ENCODE results near the gene LYSMD1.

LYSMD1 gene

GRCh38 chr1:151146412-151147131, 19.1 kb downstream of the LYSMD1 start, which contains the start of gene SEMA6C:
TSS of gene SEMA6C (minus strand) at chr1:151146631. CDS start at chr1:151142621, 4,010 bp downstream.
- H4K20me1 ChIP-seq (ENCODE audit: insufficient read depth, low read length): no peaks in the 10 kb centered on the region
- no peaks in the 10 kb centered on the region for H3K27me3 ChIP-seq (ENCODE audit: insufficient read depth, low read length, poor library complexity)
- no peaks in the 10 kb centered on the region; the same call in 1 of the 2 replicates for H3K79me2 ChIP-seq (ENCODE audit: insufficient read depth, low read length)
- no peaks in the 10 kb centered on the region for H3K36me3 ChIP-seq (ENCODE audit: insufficient read depth, low read length)
- peaks cover 20% of the 10 kb centered on the region for H3K4me1 ChIP-seq (ENCODE audit: insufficient read depth, low read length)
- peak; percentile 99 for ATAC-seq (ENCODE audit: insufficient read depth, low read depth)
- H3K27ac ChIP-seq (ENCODE audit: low read length): peak within 1 kb of the TSS; percentile 78
- H3K4me3 ChIP-seq (ENCODE audit: low read depth in 1 of 2, low read length in 2 of 2): peak within 1 kb of the TSS; percentile 52 to 86
- peak within 1 kb of the TSS; percentile 77 for H2AFZ ChIP-seq (ENCODE audit: low read depth, low read length)
- TF ChIP-seq CTCF (IDR thresholded peaks at IDR 0.05; ENCODE audit: borderline replicate concordance, extremely low read depth, low read length, poor library complexity, severe bottlenecking) (no peak), EZH2 (IDR thresholded peaks at IDR 0.05; ENCODE audit: borderline replicate concordance, low read depth, low read length, severe bottlenecking) (no peak)
- H3K9me3 ChIP-seq (ENCODE audit: insufficient read depth, low read length, severe bottlenecking): no peaks in the 10 kb centered on the region
- DNase-seq: peak; percentile 91
- H3K9ac ChIP-seq (ENCODE audit: low read depth, low read length): peak within 1 kb of the TSS; percentile 57
- H3K4me2 ChIP-seq (ENCODE audit: insufficient read depth, low read length): peak within 1 kb of the TSS; percentile 87

GRCh38 chr1:151146072-151146411, 19.7 kb downstream of the LYSMD1 start:
- no peaks in the 10 kb centered on the region; the same call in 1 of the 2 replicates for H3K79me2 ChIP-seq (ENCODE audit: insufficient read depth, low read length)
- H3K4me3 ChIP-seq (ENCODE audit: low read depth in 1 of 2, low read length in 2 of 2): peak overlapping the region; percentile 52 to 86
- peaks cover 20% of the 10 kb centered on the region for H3K4me1 ChIP-seq (ENCODE audit: insufficient read depth, low read length)
- no peak for ATAC-seq (ENCODE audit: insufficient read depth, low read depth)
- peak overlapping the region; percentile 57 for H3K9ac ChIP-seq (ENCODE audit: low read depth, low read length)
- H3K9me3 ChIP-seq (ENCODE audit: insufficient read depth, low read length, severe bottlenecking): no peaks in the 10 kb centered on the region
- peak overlapping the region; percentile 87 for H3K4me2 ChIP-seq (ENCODE audit: insufficient read depth, low read length)
- H3K27ac ChIP-seq (ENCODE audit: low read length): peak overlapping the region; percentile 49; the same call in 1 of the 2 replicates
- H2AFZ ChIP-seq (ENCODE audit: low read depth, low read length): peak overlapping the region; percentile 77
- no peaks in the 10 kb centered on the region for H3K27me3 ChIP-seq (ENCODE audit: insufficient read depth, low read length, poor library complexity)
- no peaks in the 10 kb centered on the region for H3K36me3 ChIP-seq (ENCODE audit: insufficient read depth, low read length)
- no peaks in the 10 kb centered on the region for H4K20me1 ChIP-seq (ENCODE audit: insufficient read depth, low read length)
- DNase-seq: no peak
- no peak for TF ChIP-seq CTCF (IDR thresholded peaks at IDR 0.05; ENCODE audit: borderline replicate concordance, extremely low read depth, low read length, poor library complexity, severe bottlenecking)
- no peak for TF ChIP-seq EZH2 (IDR thresholded peaks at IDR 0.05; ENCODE audit: borderline replicate concordance, low read depth, low read length, severe bottlenecking)

GRCh38 chr1:151145304-151146071, 20.2 kb downstream of the LYSMD1 start:
- H3K79me2 ChIP-seq (ENCODE audit: insufficient read depth, low read length): no peaks in the 10 kb centered on the region; the same call in 1 of the 2 replicates
- no peaks in the 10 kb centered on the region for H3K27me3 ChIP-seq (ENCODE audit: insufficient read depth, low read length, poor library complexity)
- H3K4me3 ChIP-seq (ENCODE audit: low read depth in 1 of 2, low read length in 2 of 2): peak overlapping the region; percentile 52 to 86; a peak in 2 of 4 replicates
- DNase-seq: no peak
- H3K27ac ChIP-seq (ENCODE audit: low read length): no peak overlapping the region
- H4K20me1 ChIP-seq (ENCODE audit: insufficient read depth, low read length): no peaks in the 10 kb centered on the region
- peaks cover 20% of the 10 kb centered on the region for H3K4me1 ChIP-seq (ENCODE audit: insufficient read depth, low read length)
- H3K9ac ChIP-seq (ENCODE audit: low read depth, low read length): peak overlapping the region; percentile 57
- TF ChIP-seq EZH2 (IDR thresholded peaks at IDR 0.05; ENCODE audit: borderline replicate concordance, low read depth, low read length, severe bottlenecking): no peak
- no peak for TF ChIP-seq CTCF (IDR thresholded peaks at IDR 0.05; ENCODE audit: borderline replicate concordance, extremely low read depth, low read length, poor library complexity, severe bottlenecking)
- no peaks in the 10 kb centered on the region for H3K9me3 ChIP-seq (ENCODE audit: insufficient read depth, low read length, severe bottlenecking)
- H3K36me3 ChIP-seq (ENCODE audit: insufficient read depth, low read length): no peaks in the 10 kb centered on the region
- peak overlapping the region; percentile 77 for H2AFZ ChIP-seq (ENCODE audit: low read depth, low read length)
- H3K4me2 ChIP-seq (ENCODE audit: insufficient read depth, low read length): peak overlapping the region; percentile 87
- no peak for ATAC-seq (ENCODE audit: insufficient read depth, low read depth)

All from DND-41 (cell line).